T47D (cell line): ENCODE measurements around the gene MSH2.
A peak's percentile ranks its signal among the peaks of the same experiment; 100 is the strongest.
"Not testable (repeated sequence)": the region's sequence is repeated elsewhere in the genome, so short reads cannot be mapped to it uniquely, and the experiment has no call there.

Experiments
- DNase-seq, 2 experiments: peaks; one replicate each; pipeline versions ENCODE4 v3.0.0 to v3.0.0-alpha.2; 2011 to 2012; ENCODE audit warnings: low read depth in 1 of 2, low spot score in 1 of 2
- JUND ChIP-seq: IDR thresholded peaks from 2 replicates; pipeline ENCODE4 v1.6.1; 2012; ENCODE audit warnings: low read depth
- in situ Hi-C: cut with HindIII; loops from 2 replicates; pipeline ENCODE4 v1.10.0; 2016; ENCODE audit warnings: low sequenced_read_pairs, low pct_unique_long_range_greater_than_20kb

The MSH2 gene

DNA sequence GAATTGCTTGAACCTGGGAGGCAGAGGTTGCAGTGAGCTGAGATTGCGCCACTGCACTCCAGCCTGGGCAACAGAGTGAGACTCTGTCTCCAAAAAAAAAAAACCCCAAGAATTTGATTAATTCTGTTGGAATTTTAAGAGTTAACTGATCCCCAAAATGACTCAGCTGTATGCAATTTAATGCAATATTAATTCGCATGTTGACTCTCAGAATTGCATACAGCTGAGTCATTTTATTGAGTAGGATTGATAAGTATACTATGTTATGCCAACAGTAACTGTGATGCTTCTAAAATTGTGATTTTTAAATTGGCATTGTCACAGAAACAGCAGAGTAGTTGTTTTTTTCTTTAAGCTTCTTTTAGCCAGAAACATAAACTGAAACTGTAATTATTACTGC lies 19.6 kb downstream of the MSH2 start:
- no peak for TF ChIP-seq JUND
- in situ Hi-C loops = no loop called here
- DNase-seq = no peak

GRCh38 chr2:47426786-47427185 lies 23.8 kb downstream of the MSH2 start:
- no peak for DNase-seq
- in situ Hi-C loops = no loop called here
- no peak for TF ChIP-seq JUND

- in situ Hi-C loops = no loop called here
- DNase-seq = no peak
Measured at GRCh38 chr2:47429795-47430194, 26.8 kb downstream of the MSH2 start.

GRCh38 chr2:47433006-47433405 lies 30.1 kb downstream of the MSH2 start:
- in situ Hi-C loops, DNase-seq: not testable (repeated sequence)

More at GRCh38 chr2:47429795-47430194, 26.8 kb downstream of the MSH2 start:
- TF ChIP-seq JUND = no peak

GRCh38 chr2:47433445-47433844 lies 30.5 kb downstream of the MSH2 start:
- DNase-seq, in situ Hi-C loops: not testable (repeated sequence)

DNA sequence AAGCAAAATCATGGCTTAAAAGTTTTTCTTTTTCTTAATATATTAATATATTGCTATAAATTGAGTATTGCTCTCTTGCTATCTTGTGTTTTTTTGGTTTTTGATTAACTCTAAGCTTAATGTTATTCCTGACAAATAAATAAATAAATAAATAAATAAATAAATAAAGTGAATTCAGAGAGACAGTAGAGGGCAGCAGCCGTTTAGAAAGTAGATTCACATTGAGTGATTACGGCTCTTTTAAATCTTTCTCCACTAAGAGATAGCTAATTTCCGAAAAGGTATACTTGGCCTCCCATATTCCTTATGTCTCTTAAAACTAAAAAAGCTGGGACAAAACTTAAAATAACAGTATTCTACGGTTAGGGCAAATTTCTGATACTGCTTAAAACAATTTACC lies 34.3 kb downstream of the MSH2 start:
- DNase-seq = peak; percentile 14 to 32
- TF ChIP-seq JUND = no peak
- in situ Hi-C loops = no loop called here

- in situ Hi-C loops = no loop called here
Measured at GRCh38 chr2:47438106-47438505, 35.1 kb downstream of the MSH2 start.

DNA sequence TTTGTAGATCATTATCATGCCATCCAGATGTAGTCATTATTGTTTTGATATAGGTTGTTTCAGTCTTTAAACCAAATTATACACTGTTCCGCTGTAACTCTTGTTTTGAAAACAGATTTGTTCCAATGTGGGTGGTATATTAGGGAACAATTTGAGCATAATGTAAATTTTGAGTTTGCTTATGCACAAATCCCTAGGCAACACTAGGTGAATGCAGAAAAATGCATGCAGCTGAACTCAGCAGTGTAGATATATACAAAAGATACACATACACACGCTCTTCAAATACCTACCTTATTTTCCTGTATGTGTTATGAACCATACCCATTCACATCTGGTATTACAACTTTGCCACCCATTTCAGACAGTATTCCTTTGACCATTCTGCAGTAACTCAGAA lies 35.8 kb downstream of the MSH2 start:
- no peak for DNase-seq
- in situ Hi-C loops = no loop called here
- TF ChIP-seq JUND = no peak

More at GRCh38 chr2:47438106-47438505, 35.1 kb downstream of the MSH2 start:
- DNase-seq = no peak
- TF ChIP-seq JUND = no peak

DNA sequence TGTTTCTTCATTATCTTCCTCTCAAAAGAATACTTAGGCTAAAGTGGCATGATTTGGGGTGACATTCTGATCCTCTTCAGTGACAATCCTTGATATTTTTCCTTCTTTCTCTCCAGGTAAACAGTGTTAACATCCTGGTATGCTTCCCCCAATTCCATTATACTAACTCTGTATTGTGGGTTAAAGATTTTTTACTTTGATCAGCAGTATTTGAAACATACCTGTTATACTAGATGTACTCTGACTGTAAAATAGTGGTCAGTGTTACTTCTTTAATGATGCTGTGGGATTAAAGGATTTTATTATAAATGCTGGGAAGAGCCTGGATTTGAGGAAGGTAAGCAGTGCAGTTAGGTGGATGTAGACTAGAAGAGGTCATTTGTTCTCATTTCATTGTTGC lies 48.8 kb downstream of the MSH2 start:
- TF ChIP-seq JUND = no peak
- DNase-seq = no peak
- in situ Hi-C loops = no loop called here

DNA sequence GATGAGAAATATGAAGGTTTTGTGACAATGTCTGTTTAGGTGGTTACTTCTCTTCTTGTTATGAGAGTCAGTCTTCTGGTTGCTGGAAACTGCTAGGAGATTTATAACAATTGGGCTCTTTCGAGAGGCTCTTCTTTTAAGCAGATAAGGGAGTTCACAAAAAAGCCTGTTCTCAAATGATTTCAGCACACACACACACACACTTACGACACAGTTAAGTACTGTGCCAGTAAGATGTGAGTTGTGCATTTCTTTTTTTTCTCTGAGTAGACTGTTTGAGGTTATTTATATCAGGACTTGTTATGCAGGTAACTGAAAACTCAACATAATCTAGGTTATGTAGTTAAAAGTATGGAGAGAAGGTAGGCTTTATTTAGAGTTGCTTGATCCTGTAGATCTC lies 49.8 kb downstream of the MSH2 start:
- in situ Hi-C loops = no loop called here
- no peak for TF ChIP-seq JUND
- no peak for DNase-seq

- in situ Hi-C loops = not testable (repeated sequence)
Measured at GRCh38 chr2:47454818-47455217, 51.9 kb downstream of the MSH2 start.

GRCh38 chr2:47455411-47455810 lies 52.5 kb downstream of the MSH2 start:
- in situ Hi-C loops = no loop called here
- no peak for TF ChIP-seq JUND
- DNase-seq = no peak

More at GRCh38 chr2:47454818-47455217, 51.9 kb downstream of the MSH2 start:
- not testable (repeated sequence) for DNase-seq

- no peak for TF ChIP-seq JUND
- in situ Hi-C loops = no loop called here
- DNase-seq = no peak
Measured at GRCh38 chr2:47456851-47457250, 53.9 kb downstream of the MSH2 start.

DNA sequence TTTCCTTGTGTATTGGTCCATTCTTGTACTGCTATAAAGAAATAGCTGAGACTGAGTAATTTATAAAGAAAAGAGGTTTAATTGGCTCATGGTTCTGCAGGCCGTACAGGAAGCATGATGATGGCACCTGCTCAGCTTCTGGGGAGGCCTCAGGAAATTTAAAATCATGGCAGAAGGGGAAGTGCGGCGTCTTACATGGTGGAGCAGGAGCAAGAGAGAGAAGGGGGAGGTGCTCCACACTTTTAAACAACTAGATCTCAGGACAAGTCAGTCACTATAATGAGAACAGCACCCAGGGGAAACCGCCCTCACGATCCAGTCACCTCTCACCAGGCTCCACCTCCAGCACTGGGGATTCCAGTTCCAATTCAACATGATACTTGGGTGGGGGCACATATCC lies 54.3 kb downstream of the MSH2 start:
- in situ Hi-C loops = no loop called here
- TF ChIP-seq JUND = no peak
- DNase-seq = no peak
